ENCODE data around the gene GALK1.
"Not testable (repeated sequence)": the region's sequence is repeated elsewhere in the genome, so short reads cannot be mapped to it uniquely, and the experiment has no call there.

Gene GALK1

GRCh38 chr17:75765981-75766380, 989 bp upstream of the GALK1 start:
- no peak for DNase-seq (ENCODE audit: low read depth in 1 of 2, low spot score in 1 of 2)

DNA sequence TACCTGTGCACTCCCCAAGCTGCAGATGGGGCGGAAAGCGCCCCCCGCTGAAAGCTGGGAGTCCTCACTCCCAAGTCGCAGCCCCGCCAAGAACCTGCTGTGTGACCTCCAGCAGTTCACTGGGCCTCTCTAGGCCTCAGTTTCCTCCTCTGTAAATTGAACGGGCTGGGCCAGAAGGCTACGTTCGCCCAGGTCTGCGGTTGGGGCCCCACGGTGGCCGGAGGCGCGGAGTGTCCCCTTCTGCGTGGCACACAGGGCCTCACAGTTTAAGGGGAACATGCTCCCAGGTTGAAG, 628 bp downstream of the GALK1 start:
- no peak for DNase-seq (ENCODE audit: low read depth in 1 of 2, low spot score in 1 of 2)

GRCh38 chr17:75763613-75764416, 1.2 kb downstream of the GALK1 start:
- no peak for DNase-seq (ENCODE audit: low read depth in 1 of 2, low spot score in 1 of 2)

GRCh38 chr17:75763269-75763607, 1.8 kb downstream of the GALK1 start:
- no peak for DNase-seq (ENCODE audit: low read depth in 1 of 2, low spot score in 1 of 2)

- DNase-seq (ENCODE audit: low read depth in 1 of 2, low spot score in 1 of 2), result no peak
Measured at GRCh38 chr17:75762513-75763268, 2.3 kb downstream of the GALK1 start.

DNA sequence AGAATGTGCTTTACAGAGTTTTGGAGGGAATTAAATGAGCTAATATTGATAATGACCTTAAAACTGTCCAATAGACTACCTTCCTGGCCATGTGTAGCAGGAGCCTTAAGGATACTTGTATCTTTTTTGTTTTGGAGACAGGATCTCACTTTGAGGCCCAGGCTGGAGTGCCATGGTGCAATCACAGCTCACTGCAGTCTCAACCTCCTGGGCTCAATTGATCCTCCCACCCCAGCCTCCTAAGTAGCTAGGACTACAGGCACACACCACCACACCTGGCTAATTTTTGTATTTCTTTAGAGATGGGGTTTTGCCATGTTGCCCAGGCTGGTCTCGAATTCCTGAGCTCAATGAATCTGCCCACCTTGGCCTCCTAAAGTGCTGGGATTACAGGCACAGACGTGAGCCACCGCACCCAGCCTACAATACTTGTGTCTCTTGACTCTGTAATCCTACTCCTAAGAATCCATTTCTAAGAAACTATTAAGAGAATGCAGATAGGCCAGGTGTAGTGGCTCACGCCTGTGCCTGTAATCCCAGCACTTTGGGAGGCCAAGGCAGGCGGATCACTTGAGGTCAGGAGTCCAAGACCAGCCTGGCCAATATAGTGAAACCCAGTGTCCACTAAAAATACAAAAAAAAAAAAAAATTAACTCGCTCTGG, 4.9 kb downstream of the GALK1 start:
- DNase-seq (ENCODE audit: low read depth in 1 of 2, low spot score in 1 of 2), result not testable (repeated sequence)

DNA sequence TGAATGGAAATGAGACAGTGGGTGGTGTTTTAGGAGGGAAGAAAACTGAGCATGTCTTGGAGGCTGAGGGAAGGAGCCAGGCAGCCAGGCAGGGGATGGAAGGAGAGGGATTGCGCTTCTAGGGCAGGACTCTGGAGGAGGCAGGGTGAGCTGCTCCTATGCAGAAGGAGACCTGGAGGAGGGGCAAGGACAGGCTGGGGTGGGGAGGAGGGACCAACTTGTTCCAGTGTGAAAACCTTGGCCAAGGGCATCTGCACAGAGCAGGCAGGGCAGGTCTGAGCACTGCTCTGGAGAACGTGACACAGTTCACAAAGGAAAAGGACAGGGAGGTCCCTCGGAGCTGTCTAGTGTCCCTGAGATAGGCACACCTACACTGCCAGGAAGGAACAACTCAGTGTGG, 5.5 kb downstream of the GALK1 start:
- no peak for DNase-seq (ENCODE audit: low read depth in 1 of 2, low spot score in 1 of 2)

- no peak for DNase-seq (ENCODE audit: low read depth in 1 of 2, low spot score in 1 of 2)
Measured at GRCh38 chr17:75758131-75758905, 6.7 kb downstream of the GALK1 start.

DNA sequence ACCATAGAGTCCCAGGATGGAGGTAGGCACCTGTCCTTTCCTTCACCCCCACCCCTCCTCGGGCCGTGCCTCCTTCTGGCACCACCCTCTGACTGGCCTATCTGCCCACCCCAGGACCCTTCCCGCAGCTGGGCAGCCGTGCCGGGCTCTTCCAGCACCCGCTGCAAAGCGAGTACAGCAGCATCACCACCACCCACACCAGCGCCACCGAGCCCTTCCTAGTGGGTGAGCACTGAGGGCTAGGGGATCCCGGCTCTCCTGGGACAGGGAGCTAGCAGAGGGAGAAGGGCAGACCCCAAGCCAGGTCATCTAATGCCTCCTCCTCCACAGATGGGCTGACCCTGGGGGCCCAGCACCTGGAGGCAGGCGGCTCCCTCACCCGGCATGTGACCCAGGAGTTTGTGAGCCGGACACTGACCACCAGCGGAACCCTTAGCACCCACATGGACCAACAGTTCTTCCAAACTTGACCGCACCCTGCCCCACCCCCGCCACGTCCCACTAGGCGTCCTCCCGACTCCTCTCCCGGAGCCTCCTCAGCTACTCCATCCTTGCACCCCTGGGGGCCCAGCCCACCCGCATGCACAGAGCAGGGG, 7.8 kb downstream of the GALK1 start:
- no peak for DNase-seq (ENCODE audit: low read depth in 1 of 2, low spot score in 1 of 2)

GRCh38 chr17:75756451-75757085, 8.4 kb downstream of the GALK1 start:
- no peak for DNase-seq (ENCODE audit: low read depth in 1 of 2, low spot score in 1 of 2)

- DNase-seq (ENCODE audit: low read depth in 1 of 2, low spot score in 1 of 2), result no peak
Measured at GRCh38 chr17:75755990-75756389, 9.0 kb downstream of the GALK1 start.

- no peak for DNase-seq (ENCODE audit: low read depth in 1 of 2, low spot score in 1 of 2)
Measured at GRCh38 chr17:75755205-75755901, 9.6 kb downstream of the GALK1 start.

DNA sequence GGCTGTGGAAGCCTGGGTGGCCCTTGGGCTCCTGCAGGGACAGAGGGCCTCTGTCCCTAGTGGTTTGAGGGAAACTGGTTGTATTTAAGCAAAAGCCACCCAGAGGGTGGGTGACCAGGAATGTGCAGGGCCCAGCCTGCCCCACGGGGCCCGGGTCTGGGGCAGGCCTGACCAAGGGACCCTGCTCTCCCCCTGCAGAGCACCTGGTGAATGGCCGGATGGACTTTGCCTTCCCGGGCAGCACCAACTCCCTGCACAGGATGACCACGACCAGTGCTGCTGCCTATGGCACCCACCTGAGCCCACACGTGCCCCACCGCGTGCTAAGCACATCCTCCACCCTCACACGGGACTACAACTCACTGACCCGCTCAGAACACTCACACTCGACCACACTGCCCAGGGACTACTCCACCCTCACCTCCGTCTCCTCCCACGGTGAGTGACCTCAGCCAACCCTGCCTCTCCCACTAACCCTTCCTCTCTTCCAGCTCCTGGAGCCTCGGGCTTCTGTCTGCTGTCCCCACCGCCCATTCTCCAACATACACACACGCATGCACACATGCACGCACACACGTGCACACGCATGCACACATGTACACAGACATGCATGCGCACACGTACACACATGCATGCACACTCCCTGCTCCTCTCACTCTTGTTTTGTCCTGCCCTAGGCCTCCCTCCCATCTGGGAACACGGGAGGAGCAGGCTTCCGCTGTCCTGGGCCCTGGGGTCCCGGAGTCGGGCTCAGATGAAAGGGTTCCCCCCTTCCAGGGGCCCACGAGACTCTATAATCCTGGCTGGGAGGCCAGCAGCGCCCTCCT, 10.4 kb downstream of the GALK1 start:
- no peak for DNase-seq (ENCODE audit: low read depth in 1 of 2, low spot score in 1 of 2)

DNA sequence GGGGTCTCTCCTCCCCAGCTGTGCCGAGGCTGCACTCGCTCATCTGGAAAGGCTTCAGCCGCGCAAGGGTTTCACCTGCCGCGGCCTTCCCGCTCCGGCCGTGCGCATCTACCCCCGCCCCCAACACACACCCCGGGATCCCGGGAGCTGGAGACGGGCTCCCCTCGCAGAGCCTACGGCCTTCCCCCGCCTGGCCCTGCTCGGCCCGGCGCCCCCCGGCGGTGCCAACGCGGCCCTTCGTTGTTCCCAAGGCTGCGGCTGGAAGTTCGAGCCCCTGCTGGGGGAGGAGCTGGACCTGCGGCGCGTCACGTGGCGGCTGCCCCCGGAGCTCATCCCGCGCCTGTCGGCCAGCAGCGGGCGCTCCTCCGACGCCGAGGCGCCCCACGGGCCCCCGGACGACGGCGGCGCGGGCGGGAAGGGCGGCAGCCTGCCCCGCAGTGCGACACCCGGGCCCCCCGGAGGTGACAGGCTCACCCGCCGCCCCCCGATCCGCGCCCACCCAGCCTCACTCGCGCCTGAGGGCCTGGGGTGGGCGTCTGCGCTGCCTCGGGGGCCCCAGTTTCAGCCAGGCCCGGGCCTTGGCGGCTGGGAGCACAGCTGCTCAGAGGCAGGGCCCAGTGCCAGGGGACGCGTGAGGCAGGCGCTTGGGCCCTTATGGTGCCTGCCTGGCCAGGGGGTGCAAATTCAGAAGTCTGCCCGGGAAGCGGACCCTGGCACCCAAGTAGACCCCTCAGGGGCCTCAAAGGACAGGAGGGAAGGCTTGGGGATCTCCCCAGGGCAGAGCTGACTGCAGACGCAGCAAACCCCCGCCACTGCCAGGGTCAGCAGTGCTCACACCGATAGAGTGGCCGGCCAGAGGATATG, 11.2 kb downstream of the GALK1 start:
- DNase-seq (ENCODE audit: low read depth in 1 of 2, low spot score in 1 of 2), result peak; percentile 51 to 64

- DNase-seq (ENCODE audit: low read depth in 1 of 2, low spot score in 1 of 2), result no peak
Measured at GRCh38 chr17:75752802-75753513, 12.0 kb downstream of the GALK1 start.

DNA sequence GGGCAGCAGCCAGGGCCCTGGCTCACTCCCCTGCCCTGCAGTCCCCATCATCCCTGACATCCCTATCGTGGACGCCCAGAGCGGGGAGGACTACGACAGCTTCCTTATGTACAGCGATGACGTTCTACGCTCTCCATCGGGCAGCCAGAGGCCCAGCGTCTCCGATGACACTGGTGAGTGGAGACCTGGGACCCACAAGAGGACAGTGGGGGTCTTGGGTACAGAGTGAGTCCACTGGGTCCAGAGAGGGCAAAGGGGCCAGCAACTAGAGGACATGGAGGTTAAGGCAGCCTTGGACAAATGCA, 12.6 kb downstream of the GALK1 start:
- no peak for DNase-seq (ENCODE audit: low read depth in 1 of 2, low spot score in 1 of 2)

DNA sequence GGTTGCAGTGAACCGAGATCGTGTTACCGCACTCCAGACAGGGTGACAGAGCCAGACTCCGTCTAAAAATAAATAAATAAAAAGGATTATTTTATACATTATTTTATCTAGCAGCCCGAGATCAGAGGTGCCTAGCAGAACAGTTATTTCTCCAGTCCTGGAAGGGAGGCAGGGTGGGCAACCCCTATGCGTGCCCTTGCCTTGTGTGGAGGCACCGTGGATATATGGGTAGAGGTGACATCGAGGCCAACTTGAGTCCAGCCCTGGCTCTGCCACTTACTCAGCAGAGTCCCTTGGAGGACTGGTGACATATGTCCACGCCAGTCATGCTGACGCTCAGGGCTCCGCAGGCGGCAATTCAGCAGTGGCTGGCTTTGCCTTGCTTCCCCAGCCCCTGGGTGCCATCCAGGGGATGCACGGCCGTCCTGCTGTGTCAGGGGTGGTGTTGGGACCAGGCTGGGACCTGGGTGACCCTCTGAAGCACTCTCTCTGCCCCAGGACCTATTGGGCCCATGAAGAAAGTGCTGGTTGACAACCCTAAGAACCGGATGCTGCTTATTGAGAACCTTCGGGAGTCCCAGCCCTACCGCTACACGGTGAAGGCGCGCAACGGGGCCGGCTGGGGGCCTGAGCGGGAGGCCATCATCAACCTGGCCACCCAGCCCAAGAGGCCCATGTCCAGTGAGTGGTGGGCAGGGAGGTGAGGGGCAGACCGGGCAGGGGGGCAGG, 13.2 kb downstream of the GALK1 start:
- no peak for DNase-seq (ENCODE audit: low read depth in 1 of 2, low spot score in 1 of 2)
